Right forelimb (tissue), 1 donor: ENCODE results near the gene TAF11L12.
"Not testable (repeated sequence)": the region's sequence is repeated elsewhere in the genome, so short reads cannot be mapped to it uniquely, and the experiment has no call there.

ENCODE experiments used
- DNase-seq: peaks from one replicate; pipeline ENCODE4 v3.0.0-alpha.2; 2018

TAF11L12 gene

GRCh38 chr5:17610092-17610491 is at the start of gene TAF11L12:
Gene TAF11L12, plus strand, starts transcription at chr5:17610392.
- DNase-seq = not testable (repeated sequence)

DNA sequence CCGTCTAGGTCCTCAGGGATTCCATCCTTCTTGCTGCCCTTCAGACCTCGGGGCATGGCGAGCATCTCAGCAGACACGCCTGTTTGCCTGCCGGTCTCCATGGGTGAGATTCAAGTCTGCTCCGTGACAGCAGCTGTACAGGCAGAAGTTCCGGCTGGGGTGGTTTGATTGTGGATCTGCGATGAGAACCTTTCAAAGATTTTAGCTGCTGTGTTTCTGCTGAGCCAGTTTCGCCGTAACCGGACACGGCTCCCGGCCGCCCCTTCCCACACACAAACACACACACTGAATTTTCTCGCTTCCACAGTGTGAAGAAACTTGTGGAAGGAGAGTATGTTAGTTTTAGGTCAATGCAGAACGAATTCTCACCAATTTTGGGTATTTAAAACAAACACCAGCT is 24.5 kb upstream of the TAF11L12 start, which contains the start of gene TAF11L7:
TSS of gene TAF11L7 (minus strand) at position 101 of the 400 bp plus-strand sequence.
- DNase-seq = not testable (repeated sequence)

DNA sequence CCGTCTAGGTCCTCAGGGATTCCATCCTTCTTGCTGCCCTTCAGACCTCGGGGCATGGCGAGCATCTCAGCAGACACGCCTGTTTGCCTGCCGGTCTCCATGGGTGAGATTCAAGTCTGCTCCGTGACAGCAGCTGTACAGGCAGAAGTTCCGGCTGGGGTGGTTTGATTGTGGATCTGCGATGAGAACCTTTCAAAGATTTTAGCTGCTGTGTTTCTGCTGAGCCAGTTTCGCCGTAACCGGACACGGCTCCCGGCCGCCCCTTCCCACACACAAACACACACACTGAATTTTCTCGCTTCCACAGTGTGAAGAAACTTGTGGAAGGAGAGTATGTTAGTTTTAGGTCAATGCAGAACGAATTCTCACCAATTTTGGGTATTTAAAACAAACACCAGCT is 19.3 kb upstream of the TAF11L12 start, which contains the start of gene TAF11L8:
TSS of gene TAF11L8 (minus strand) at position 101 of the 400 bp plus-strand sequence.
- DNase-seq = not testable (repeated sequence)

DNA sequence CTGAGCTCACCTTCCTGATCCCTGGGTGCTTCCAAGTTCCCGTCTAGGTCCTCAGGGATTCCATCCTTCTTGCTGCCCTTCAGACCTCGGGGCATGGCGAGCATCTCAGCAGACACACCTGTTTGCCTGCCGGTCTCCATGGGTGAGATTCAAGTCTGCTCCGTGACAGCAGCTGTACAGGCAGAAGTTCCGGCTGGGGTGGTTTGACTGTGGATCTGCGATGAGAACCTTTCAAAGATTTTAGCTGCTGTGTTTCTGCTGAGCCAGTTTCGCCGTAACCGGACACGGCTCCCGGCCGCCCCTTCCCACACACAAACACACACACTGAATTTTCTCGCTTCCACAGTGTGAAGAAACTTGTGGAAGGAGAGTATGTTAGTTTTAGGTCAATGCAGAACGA is 15.9 kb upstream of the TAF11L12 start, which contains the start of gene TAF11L9:
TSS of gene TAF11L9 (minus strand) at position 140 of the 400 bp plus-strand sequence.
- not testable (repeated sequence) for DNase-seq

DNA sequence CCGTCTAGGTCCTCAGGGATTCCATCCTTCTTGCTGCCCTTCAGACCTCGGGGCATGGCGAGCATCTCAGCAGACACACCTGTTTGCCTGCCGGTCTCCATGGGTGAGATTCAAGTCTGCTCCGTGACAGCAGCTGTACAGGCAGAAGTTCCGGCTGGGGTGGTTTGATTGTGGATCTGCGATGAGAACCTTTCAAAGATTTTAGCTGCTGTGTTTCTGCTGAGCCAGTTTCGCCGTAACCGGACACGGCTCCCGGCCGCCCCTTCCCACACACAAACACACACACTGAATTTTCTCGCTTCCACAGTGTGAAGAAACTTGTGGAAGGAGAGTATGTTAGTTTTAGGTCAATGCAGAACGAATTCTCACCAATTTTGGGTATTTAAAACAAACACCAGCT is 12.5 kb upstream of the TAF11L12 start, which contains the start of gene TAF11L10:
TSS of gene TAF11L10 (minus strand) at position 101 of the 400 bp plus-strand sequence.
- DNase-seq = not testable (repeated sequence)

GRCh38 chr5:17603880-17604279 is 6.3 kb upstream of the TAF11L12 start, which contains the start of gene TAF11L11:
Gene TAF11L11, plus strand, starts transcription at chr5:17604183.
- DNase-seq = not testable (repeated sequence)

DNA sequence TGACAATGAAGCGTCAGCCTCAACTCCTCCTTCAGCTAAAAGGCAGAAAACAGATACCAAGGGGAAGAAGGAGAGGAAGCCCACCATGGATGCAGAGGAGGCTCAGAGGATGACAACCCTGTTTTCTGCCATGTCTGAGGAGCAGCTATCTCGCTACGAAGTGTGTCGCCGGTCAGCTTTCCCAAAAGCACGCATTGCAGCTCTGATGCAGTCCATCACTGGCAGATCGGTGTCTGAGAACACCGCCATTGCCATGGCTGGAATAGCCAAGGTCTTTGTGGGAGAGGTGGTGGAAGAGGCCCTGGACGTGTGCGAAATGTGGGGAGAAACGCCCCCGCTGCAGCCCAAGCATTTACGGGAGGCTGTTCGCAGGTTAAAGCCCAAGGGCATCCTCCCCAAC is 5.2 kb upstream of the TAF11L12 start:
- DNase-seq = no peak

DNA sequence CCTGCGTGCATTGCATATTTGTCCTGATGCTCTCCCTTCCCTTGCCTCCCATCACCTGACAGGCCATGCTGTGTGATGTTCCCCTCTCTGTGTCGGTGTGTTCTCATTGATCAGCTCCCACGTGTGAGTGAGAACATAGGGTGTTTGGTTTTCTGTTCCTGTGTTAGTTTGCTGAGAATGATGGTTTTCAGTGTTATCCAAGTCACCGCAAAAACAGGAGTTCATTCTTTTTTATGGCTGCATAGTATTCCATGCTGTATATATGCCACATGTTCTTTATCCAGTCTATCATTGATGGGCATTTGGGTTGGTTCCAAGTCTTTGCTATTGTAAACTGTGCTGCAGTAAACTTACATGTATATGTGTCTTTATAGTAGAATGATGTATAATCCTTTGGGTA is 2.7 kb upstream of the TAF11L12 start:
- not testable (repeated sequence) for DNase-seq

GRCh38 chr5:17614872-17615605 is 4.8 kb downstream of the TAF11L12 start:
- no peak for DNase-seq

GRCh38 chr5:17619354-17619753 is 9.2 kb downstream of the TAF11L12 start:
- no peak for DNase-seq

- DNase-seq = no peak
These were observed 10.4 kb downstream of the TAF11L12 start for GRCh38 chr5:17620627-17621026.

GRCh38 chr5:17625686-17626085 is 15.5 kb downstream of the TAF11L12 start:
- no peak for DNase-seq

- not testable (repeated sequence) for DNase-seq
These were observed 21.6 kb downstream of the TAF11L12 start, which contains the start of gene TAF11L13 for GRCh38 chr5:17631788-17632187. Gene TAF11L13, plus strand, starts transcription at chr5:17632088.

GRCh38 chr5:17634160-17634559 is 24.0 kb downstream of the TAF11L12 start, which contains the start of gene TAF11L14:
Gene TAF11L14, plus strand, starts transcription at chr5:17634460.
- DNase-seq = no peak

DNA sequence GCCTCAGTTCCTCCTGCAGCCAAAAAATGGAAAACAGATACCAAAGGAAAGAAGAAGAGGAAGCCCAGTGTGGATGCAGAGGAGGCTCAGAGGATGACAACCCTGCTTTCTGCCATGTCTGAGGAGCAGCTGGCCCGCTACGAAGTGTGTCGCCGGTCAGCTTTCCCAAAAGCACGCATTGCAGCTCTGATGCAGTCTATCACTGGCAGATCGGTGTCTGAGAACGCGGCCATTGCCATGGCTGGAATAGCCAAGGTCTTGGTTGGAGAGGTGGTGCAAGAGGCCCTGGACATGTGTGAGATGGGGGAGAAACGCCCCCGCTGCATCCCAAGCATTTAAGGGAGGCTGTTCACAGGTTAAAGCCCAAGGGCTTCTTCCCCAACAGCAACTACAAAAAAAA is 39.0 kb downstream of the TAF11L12 start:
- DNase-seq = not testable (repeated sequence)

- DNase-seq = not testable (repeated sequence)
These were observed 45.1 kb downstream of the TAF11L12 start for GRCh38 chr5:17655201-17655759.

- no peak for DNase-seq
These were observed 45.7 kb downstream of the TAF11L12 start for GRCh38 chr5:17655921-17656320.
